K562 (cell line): ENCODE results near the gene ELOVL5. TPM values are rescaled to one million over a fixed set of nuclear protein-coding genes. Genes with fewer than 3 reads are reported as not detected.

Experiments used
- KAT8 ChIP-seq: fragments of 450-650 bp; IDR thresholded peaks from 2 replicates; pipeline ENCODE4 v1.6.1; 2016; ENCODE audit warnings: low read depth, mild to moderate bottlenecking
- PHB2 ChIP-seq: fragments of 450-650 bp; IDR thresholded peaks from 2 replicates; pipeline ENCODE4 v1.6.1; 2017; ENCODE audit warnings: low read depth
- POLR2AphosphoS5 ChIP-seq: IDR thresholded peaks from 2 replicates; pipeline ENCODE4 v1.6.1; 2011; ENCODE audit warnings: mild to moderate bottlenecking, low read depth, low read length, moderate library complexity; ENCODE audit not compliant: control insufficient read depth, insufficient read depth
- POLR2H ChIP-seq: IDR thresholded peaks from 2 replicates; pipeline ENCODE4 v1.6.1; 2016; ENCODE audit warnings: missing genetic modification characterization, low read depth, mild to moderate bottlenecking, control low read depth, missing compliant biosample characterization, moderate library complexity
- SMARCC2 ChIP-seq: fragments of 450-650 bp; IDR thresholded peaks from 2 replicates; pipeline ENCODE4 v1.6.1; 2017; ENCODE audit warnings: antibody characterized with exemption, moderate library complexity, mild to moderate bottlenecking, low read depth
- ZBTB1 ChIP-seq: sonication (generic); formaldehyde crosslinking; IDR thresholded peaks from 2 replicates; pipeline ENCODE4 v1.8.1; 2023; ENCODE audit warnings: missing genetic modification reagents, low read depth, mild to moderate bottlenecking, borderline replicate concordance
- ZNF175 ChIP-seq: fragments of 200-800 bp; sonication (Bioruptor generic); IDR thresholded peaks from 2 replicates; pipeline ENCODE4 v1.6.1; 2016; ENCODE audit warnings: low read depth, mild to moderate bottlenecking, missing genetic modification characterization, missing compliant biosample characterization
- polyA plus RNA-seq, 8 experiments: library from polyadenylated mRNA; depleted of rRNA in 4 of 8; stranded (reverse) in 5 of 8; unstranded in 3 of 8; fragments of >200 nt; fragmentation: Nextera tagmentation in 2 of 8; fragmentation: Illumina TruSeq in 1 of 8; extraction: Ambion mirVana in 2 of 8; extraction: Trizol in 1 of 8; gene quantifications; 2 replicates each; pipeline versions ENCODE4 v1.2.1 to v1.2.3, GENCODE V29; 2011 to 2014; ENCODE audit warnings: inconsistent platforms in 1 of 8, missing spikeins in 1 of 8
- total RNA-seq, 7 experiments: library from RNA; depleted of rRNA in 6 of 7; stranded (reverse); fragments of >200 nt in 6 of 7; fragmentation: Illumina TruSeq in 2 of 7; extraction: Trizol in 2 of 7; gene quantifications; 2 replicates each; pipeline versions ENCODE4 v1.2.1 to v1.2.3, GENCODE V29; 2011 to 2021; ENCODE audit warnings: low replicate concordance in 1 of 7
- TF ChIP-seq, protein P1 (sequence below): fragments of 250-450 bp; sonication (Bioruptor Pico); IDR thresholded peaks from 2 replicates; pipeline ENCODE4 v1.8.0; 2022; ENCODE audit warnings: moderate library complexity, mild to moderate bottlenecking, inconsistent platforms
- TF ChIP-seq, protein P2 (sequence below), 2 experiments: fragments of 450-650 bp; IDR thresholded peaks; 2 replicates each; pipeline ENCODE4 v1.6.1; 2018; ENCODE audit warnings: mild to moderate bottlenecking in 2 of 2, low read depth in 1 of 2; ENCODE audit not compliant: partially characterized antibody in 2 of 2
- TF ChIP-seq, protein P3 (sequence below): fragments of 450-650 bp; formaldehyde crosslinking; IDR thresholded peaks from 2 replicates; pipeline ENCODE4 v1.4.0; 2020; ENCODE audit warnings: mild to moderate bottlenecking, moderate library complexity
- TF ChIP-seq, protein P4 (sequence below): sonication (generic); formaldehyde crosslinking; IDR thresholded peaks from 2 replicates; pipeline ENCODE4 v1.8.0; 2022; ENCODE audit warnings: mild to moderate bottlenecking, low read depth, missing genetic modification reagents
- TF ChIP-seq, protein P5 (sequence below), 2 experiments: IDR thresholded peaks; 2 replicates each; pipeline ENCODE4 v1.6.1; 2011; ENCODE audit warnings: borderline replicate concordance in 1 of 2, control low read depth in 1 of 2, low read depth in 1 of 2, low read length in 1 of 2, mild to moderate bottlenecking in 1 of 2, mixed read lengths in 1 of 2, moderate library complexity in 1 of 2; ENCODE audit not compliant: insufficient read depth in 1 of 2, insufficient read length in 1 of 2, poor library complexity in 1 of 2, severe bottlenecking in 1 of 2; ENCODE audit errors: extremely low read depth in 1 of 2

ELOVL5 gene
- total and polyA plus RNA-seq, 9 of the 15 experiments (the other 6 are each of a cell fraction or from before 2014, with no cell fraction given): 70.6 to 245 (median 132) TPM

DNA sequence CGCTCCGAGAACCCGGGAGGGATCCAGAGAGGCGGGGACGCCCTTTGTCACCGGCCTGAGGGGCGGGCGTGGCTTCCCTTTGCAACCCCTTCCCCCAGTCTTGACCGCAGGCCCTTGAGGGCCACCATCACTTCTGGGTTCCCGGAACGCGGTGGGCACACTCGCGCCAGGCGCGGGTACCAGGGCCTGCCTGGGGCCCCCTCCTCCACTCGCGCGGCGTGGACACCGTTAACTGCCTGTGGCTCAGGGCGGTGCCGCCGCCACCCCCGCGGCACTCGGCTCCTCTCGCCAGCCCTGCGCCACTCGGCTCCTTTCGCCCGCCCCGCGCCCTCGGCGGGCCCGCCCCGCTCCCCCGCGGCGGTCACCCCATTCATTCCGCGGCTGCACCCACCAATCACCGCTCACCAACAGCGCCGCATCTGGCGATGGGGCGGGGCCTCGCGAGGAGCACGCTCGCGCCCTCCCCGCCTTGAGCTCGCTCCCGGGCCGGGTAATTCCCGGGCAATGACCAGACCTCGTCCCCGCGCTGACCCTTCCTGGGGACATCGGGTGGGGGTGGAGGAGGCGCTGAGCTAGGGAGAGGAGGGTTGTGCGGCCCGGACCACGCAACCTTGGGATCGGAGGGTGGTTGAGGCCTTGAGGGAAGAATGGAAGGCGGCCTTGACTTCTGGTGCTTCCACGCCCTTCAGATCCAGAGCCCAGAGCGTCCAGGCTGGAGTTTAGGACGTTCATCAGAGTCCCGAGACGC, 10.5 kb upstream of the ELOVL5 start (continued):
- TF ChIP-seq, protein P1, sequence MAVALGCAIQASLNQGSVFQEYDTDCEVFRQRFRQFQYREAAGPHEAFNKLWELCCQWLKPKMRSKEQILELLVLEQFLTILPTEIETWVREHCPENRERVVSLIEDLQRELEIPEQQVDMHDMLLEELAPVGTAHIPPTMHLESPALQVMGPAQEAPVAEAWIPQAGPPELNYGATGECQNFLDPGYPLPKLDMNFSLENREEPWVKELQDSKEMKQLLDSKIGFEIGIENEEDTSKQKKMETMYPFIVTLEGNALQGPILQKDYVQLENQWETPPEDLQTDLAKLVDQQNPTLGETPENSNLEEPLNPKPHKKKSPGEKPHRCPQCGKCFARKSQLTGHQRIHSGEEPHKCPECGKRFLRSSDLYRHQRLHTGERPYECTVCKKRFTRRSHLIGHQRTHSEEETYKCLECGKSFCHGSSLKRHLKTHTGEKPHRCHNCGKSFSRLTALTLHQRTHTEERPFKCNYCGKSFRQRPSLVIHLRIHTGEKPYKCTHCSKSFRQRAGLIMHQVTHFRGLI (CRISPR knock-in tag): no peak
- TF ChIP-seq PHB2 (no peak), POLR2AphosphoS5 (peak; percentile 45; the same call in 1 of the 2 replicates), ZNF175 (CRISPR knock-in tag) (no peak), KAT8 (no peak), POLR2H (tag) (peak; percentile 72; the same call in 1 of the 2 replicates), ZBTB1 (CRISPR knock-in tag) (no peak; the same call in 1 of the 2 replicates), SMARCC2 (no peak)
- TF ChIP-seq, protein P2, sequence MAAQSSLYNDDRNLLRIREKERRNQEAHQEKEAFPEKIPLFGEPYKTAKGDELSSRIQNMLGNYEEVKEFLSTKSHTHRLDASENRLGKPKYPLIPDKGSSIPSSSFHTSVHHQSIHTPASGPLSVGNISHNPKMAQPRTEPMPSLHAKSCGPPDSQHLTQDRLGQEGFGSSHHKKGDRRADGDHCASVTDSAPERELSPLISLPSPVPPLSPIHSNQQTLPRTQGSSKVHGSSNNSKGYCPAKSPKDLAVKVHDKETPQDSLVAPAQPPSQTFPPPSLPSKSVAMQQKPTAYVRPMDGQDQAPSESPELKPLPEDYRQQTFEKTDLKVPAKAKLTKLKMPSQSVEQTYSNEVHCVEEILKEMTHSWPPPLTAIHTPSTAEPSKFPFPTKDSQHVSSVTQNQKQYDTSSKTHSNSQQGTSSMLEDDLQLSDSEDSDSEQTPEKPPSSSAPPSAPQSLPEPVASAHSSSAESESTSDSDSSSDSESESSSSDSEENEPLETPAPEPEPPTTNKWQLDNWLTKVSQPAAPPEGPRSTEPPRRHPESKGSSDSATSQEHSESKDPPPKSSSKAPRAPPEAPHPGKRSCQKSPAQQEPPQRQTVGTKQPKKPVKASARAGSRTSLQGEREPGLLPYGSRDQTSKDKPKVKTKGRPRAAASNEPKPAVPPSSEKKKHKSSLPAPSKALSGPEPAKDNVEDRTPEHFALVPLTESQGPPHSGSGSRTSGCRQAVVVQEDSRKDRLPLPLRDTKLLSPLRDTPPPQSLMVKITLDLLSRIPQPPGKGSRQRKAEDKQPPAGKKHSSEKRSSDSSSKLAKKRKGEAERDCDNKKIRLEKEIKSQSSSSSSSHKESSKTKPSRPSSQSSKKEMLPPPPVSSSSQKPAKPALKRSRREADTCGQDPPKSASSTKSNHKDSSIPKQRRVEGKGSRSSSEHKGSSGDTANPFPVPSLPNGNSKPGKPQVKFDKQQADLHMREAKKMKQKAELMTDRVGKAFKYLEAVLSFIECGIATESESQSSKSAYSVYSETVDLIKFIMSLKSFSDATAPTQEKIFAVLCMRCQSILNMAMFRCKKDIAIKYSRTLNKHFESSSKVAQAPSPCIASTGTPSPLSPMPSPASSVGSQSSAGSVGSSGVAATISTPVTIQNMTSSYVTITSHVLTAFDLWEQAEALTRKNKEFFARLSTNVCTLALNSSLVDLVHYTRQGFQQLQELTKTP (IDR thresholded peaks at IDR 0.05; ENCODE audit: low read depth in 1 of 2, partially characterized antibody in 2 of 2): peak in 1 of 2 experiments; percentile 75
- TF ChIP-seq, protein P3, sequence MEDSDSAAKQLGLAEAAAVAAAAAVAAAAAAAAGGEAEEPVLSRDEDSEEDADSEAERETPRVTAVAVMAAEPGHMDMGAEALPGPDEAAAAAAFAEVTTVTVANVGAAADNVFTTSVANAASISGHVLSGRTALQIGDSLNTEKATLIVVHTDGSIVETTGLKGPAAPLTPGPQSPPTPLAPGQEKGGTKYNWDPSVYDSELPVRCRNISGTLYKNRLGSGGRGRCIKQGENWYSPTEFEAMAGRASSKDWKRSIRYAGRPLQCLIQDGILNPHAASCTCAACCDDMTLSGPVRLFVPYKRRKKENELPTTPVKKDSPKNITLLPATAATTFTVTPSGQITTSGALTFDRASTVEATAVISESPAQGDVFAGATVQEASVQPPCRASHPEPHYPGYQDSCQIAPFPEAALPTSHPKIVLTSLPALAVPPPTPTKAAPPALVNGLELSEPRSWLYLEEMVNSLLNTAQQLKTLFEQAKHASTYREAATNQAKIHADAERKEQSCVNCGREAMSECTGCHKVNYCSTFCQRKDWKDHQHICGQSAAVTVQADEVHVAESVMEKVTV (CRISPR knock-in tag): peak; percentile 93
- TF ChIP-seq, protein P4, sequence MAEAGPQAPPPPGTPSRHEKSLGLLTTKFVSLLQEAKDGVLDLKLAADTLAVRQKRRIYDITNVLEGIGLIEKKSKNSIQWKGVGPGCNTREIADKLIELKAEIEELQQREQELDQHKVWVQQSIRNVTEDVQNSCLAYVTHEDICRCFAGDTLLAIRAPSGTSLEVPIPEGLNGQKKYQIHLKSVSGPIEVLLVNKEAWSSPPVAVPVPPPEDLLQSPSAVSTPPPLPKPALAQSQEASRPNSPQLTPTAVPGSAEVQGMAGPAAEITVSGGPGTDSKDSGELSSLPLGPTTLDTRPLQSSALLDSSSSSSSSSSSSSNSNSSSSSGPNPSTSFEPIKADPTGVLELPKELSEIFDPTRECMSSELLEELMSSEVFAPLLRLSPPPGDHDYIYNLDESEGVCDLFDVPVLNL (CRISPR knock-in tag): peak; percentile 72
- TF ChIP-seq, protein P5, sequence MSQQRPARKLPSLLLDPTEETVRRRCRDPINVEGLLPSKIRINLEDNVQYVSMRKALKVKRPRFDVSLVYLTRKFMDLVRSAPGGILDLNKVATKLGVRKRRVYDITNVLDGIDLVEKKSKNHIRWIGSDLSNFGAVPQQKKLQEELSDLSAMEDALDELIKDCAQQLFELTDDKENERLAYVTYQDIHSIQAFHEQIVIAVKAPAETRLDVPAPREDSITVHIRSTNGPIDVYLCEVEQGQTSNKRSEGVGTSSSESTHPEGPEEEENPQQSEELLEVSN (IDR thresholded peaks at IDR 0.05; ENCODE audit: borderline replicate concordance in 1 of 2, extremely low read depth in 1 of 2, insufficient read depth in 1 of 2, insufficient read length in 1 of 2, low read depth in 1 of 2, low read length in 1 of 2, poor library complexity in 1 of 2, severe bottlenecking in 1 of 2): peak; percentile 23 to 64
